Measurements from ENCODE around the gene SLC16A7. TPM values are rescaled to one million over a fixed set of nuclear protein-coding genes. Genes with fewer than 3 reads are reported as not detected.

Gene SLC16A7
- total RNA-seq, 1 donor from 2014 or later = 32.6 TPM

GRCh38 chr12:59645242-59645641, 49.4 kb downstream of the SLC16A7 start:
- Mint-ChIP-seq H3K36me3 (ENCODE audit: unreplicated experiment) (peaks cover 7% of the 10 kb centered on the region), H3K27ac (ENCODE audit: unreplicated experiment) (no peak overlapping the region), H3K4me1 (ENCODE audit: unreplicated experiment) (peaks cover 7% of the 10 kb centered on the region), H3K27me3 (ENCODE audit: unreplicated experiment) (no peaks in the 10 kb centered on the region), H3K4me3 (ENCODE audit: unreplicated experiment) (no peak overlapping the region), H3K9me3 (ENCODE audit: unreplicated experiment) (no peaks in the 10 kb centered on the region)
- TF ChIP-seq CTCF (IDR thresholded peaks at IDR 0.05) = no peak
- no peak for DNase-seq (ENCODE audit: extremely low spot score, unreplicated experiment)

GRCh38 chr12:59646636-59647035, 50.8 kb downstream of the SLC16A7 start:
- H3K9me3 Mint-ChIP-seq (ENCODE audit: unreplicated experiment) = no peaks in the 10 kb centered on the region
- DNase-seq (ENCODE audit: extremely low spot score, unreplicated experiment) = no peak
- no peak overlapping the region for H3K27ac Mint-ChIP-seq (ENCODE audit: unreplicated experiment)
- H3K36me3 Mint-ChIP-seq (ENCODE audit: unreplicated experiment) = peaks cover 7% of the 10 kb centered on the region
- H3K27me3 Mint-ChIP-seq (ENCODE audit: unreplicated experiment) = no peaks in the 10 kb centered on the region
- H3K4me1 Mint-ChIP-seq (ENCODE audit: unreplicated experiment) = peaks cover 9% of the 10 kb centered on the region
- no peak for TF ChIP-seq CTCF (IDR thresholded peaks at IDR 0.05)
- H3K4me3 Mint-ChIP-seq (ENCODE audit: unreplicated experiment) = no peak overlapping the region

- no peaks in the 10 kb centered on the region for H3K27me3 Mint-ChIP-seq (ENCODE audit: unreplicated experiment)
- no peaks in the 10 kb centered on the region for H3K9me3 Mint-ChIP-seq (ENCODE audit: unreplicated experiment)
- no peak overlapping the region for H3K4me3 Mint-ChIP-seq (ENCODE audit: unreplicated experiment)
- no peak for TF ChIP-seq CTCF (IDR thresholded peaks at IDR 0.05)
- H3K27ac Mint-ChIP-seq (ENCODE audit: unreplicated experiment) = no peak overlapping the region
- peaks cover 9% of the 10 kb centered on the region for H3K4me1 Mint-ChIP-seq (ENCODE audit: unreplicated experiment)
- peaks cover 7% of the 10 kb centered on the region for H3K36me3 Mint-ChIP-seq (ENCODE audit: unreplicated experiment)
- DNase-seq (ENCODE audit: extremely low spot score, unreplicated experiment) = no peak
Observed at GRCh38 chr12:59649203-59649602, 53.4 kb downstream of the SLC16A7 start.

GRCh38 chr12:59650588-59651228, 54.9 kb downstream of the SLC16A7 start:
- H3K27ac Mint-ChIP-seq (ENCODE audit: unreplicated experiment) = no peak overlapping the region
- H3K9me3 Mint-ChIP-seq (ENCODE audit: unreplicated experiment) = no peaks in the 10 kb centered on the region
- no peak overlapping the region for H3K4me3 Mint-ChIP-seq (ENCODE audit: unreplicated experiment)
- no peaks in the 10 kb centered on the region for H3K27me3 Mint-ChIP-seq (ENCODE audit: unreplicated experiment)
- peaks cover 2% of the 10 kb centered on the region for H3K36me3 Mint-ChIP-seq (ENCODE audit: unreplicated experiment)
- no peak for DNase-seq (ENCODE audit: extremely low spot score, unreplicated experiment)
- no peak for TF ChIP-seq CTCF (IDR thresholded peaks at IDR 0.05)
- H3K4me1 Mint-ChIP-seq (ENCODE audit: unreplicated experiment) = peaks cover 9% of the 10 kb centered on the region

- no peak overlapping the region for H3K27ac Mint-ChIP-seq (ENCODE audit: unreplicated experiment)
- no peaks in the 10 kb centered on the region for H3K9me3 Mint-ChIP-seq (ENCODE audit: unreplicated experiment)
- DNase-seq (ENCODE audit: extremely low spot score, unreplicated experiment) = no peak
- TF ChIP-seq CTCF (IDR thresholded peaks at IDR 0.05) = no peak
- peaks cover 8% of the 10 kb centered on the region for H3K36me3 Mint-ChIP-seq (ENCODE audit: unreplicated experiment)
- H3K27me3 Mint-ChIP-seq (ENCODE audit: unreplicated experiment) = no peaks in the 10 kb centered on the region
- H3K4me1 Mint-ChIP-seq (ENCODE audit: unreplicated experiment) = peaks cover 9% of the 10 kb centered on the region
- H3K4me3 Mint-ChIP-seq (ENCODE audit: unreplicated experiment) = no peak overlapping the region
Observed at GRCh38 chr12:59651229-59651920, 55.5 kb downstream of the SLC16A7 start.
